Peyer's patch (tissue), 4 donors: ENCODE measurements around the gene STIM2.

Source experiments
- CTCF ChIP-seq, 6 experiments: fragments of 450-650 bp in 4 of 6; fragments of 200-600 bp in 2 of 6; sonication (generic) in 1 of 6; IDR thresholded peaks; one replicate each; pipeline ENCODE4 v1.5.1; 2017 to 2019; ENCODE audit warnings: antibody characterized with exemption in 6 of 6, mild to moderate bottlenecking in 3 of 6, moderate library complexity in 1 of 6
- POLR2A ChIP-seq, 2 donors: fragments of 450-650 bp; IDR thresholded peaks; one replicate each; pipeline ENCODE4 v1.5.1; 2017; ENCODE audit warnings: antibody characterized with exemption in 2 of 2, mild to moderate bottlenecking in 2 of 2, moderate library complexity in 2 of 2

GRCh38 chr4:26955241-26955640 lies 94.6 kb downstream of the STIM2 start:
- no peak for TF ChIP-seq CTCF (IDR thresholded peaks at IDR 0.05)
- TF ChIP-seq POLR2A (IDR thresholded peaks at IDR 0.05), result no peak
